BE2C (cell line): ENCODE data around the gene B4GALNT1.
"Not testable (repeated sequence)": the region's sequence is repeated elsewhere in the genome, so short reads cannot be mapped to it uniquely, and the experiment has no call there.

Experiments
- DNase-seq: peaks from one replicate; pipeline ENCODE4 v3.0.0-alpha.2; 2020
- H3K27me3 ChIP-seq: fragments of 250-450 bp; sonication (Bioruptor Pico); 2 replicates; pipeline ENCODE4 v1.5.1; 2020; ENCODE audit warnings: mild to moderate bottlenecking
- H3K36me3 ChIP-seq: fragments of 250-450 bp; sonication (Bioruptor Pico); 2 replicates; pipeline ENCODE4 v1.5.1; 2020; ENCODE audit warnings: mild to moderate bottlenecking
- H3K4me1 ChIP-seq: fragments of 250-450 bp; sonication (Bioruptor Pico); 2 replicates; pipeline ENCODE4 v1.5.1; 2020
- H3K4me3 ChIP-seq: 2 replicates; pipeline ENCODE4 v1.5.1; 2011; ENCODE audit warnings: low read depth, low read length
- H3K9me3 ChIP-seq: fragments of 250-450 bp; sonication (Bioruptor Pico); 2 replicates; pipeline ENCODE4 v1.5.1; 2020
- CTCF ChIP-seq: IDR thresholded peaks from 2 replicates; pipeline ENCODE4 v1.5.1; 2012; ENCODE audit warnings: mild to moderate bottlenecking, low read depth, low read length

Gene B4GALNT1

GRCh38 chr12:57666897-57667296 is 33.9 kb upstream of the B4GALNT1 start:
- Histone ChIP-seq H3K27me3 (no peaks in the 10 kb centered on the region; the same call in 1 of the 2 replicates), H3K4me3 (no peak overlapping the region)

GRCh38 chr12:57665066-57665820 is 32.2 kb upstream of the B4GALNT1 start:
- DNase-seq, H3K4me1 ChIP-seq, H3K36me3 ChIP-seq, H3K4me3 ChIP-seq, H3K27me3 ChIP-seq: not testable (repeated sequence)
- peaks cover 11% of the 10 kb centered on the region for H3K9me3 ChIP-seq

More at GRCh38 chr12:57666897-57667296, 33.9 kb upstream of the B4GALNT1 start:
- no peak for DNase-seq
- H3K4me1 ChIP-seq = no peaks in the 10 kb centered on the region
- no peaks in the 10 kb centered on the region for H3K36me3 ChIP-seq
- no peak for TF ChIP-seq CTCF
- H3K9me3 ChIP-seq = no peaks in the 10 kb centered on the region; the same call in 1 of the 2 replicates

- H3K27me3 ChIP-seq = no peaks in the 10 kb centered on the region; the same call in 1 of the 2 replicates
- TF ChIP-seq CTCF = no peak
- H3K4me1 ChIP-seq = no peaks in the 10 kb centered on the region
- H3K9me3 ChIP-seq = peaks cover 13% of the 10 kb centered on the region
- no peak for DNase-seq
- H3K36me3 ChIP-seq = no peaks in the 10 kb centered on the region
- H3K4me3 ChIP-seq = no peak overlapping the region
Observed at GRCh38 chr12:57661376-57661775, 28.4 kb upstream of the B4GALNT1 start.

GRCh38 chr12:57658890-57659289 is 25.9 kb upstream of the B4GALNT1 start:
- Histone ChIP-seq H3K9me3 (peaks cover 13% of the 10 kb centered on the region), H3K27me3 (no peaks in the 10 kb centered on the region; the same call in none of the 2 replicates), H3K4me1 (no peaks in the 10 kb centered on the region), H3K36me3 (no peaks in the 10 kb centered on the region), H3K4me3 (no peak overlapping the region)
- no peak for TF ChIP-seq CTCF
- no peak for DNase-seq

GRCh38 chr12:57657744-57658143 is 24.7 kb upstream of the B4GALNT1 start:
- no peak for DNase-seq
- H3K36me3 ChIP-seq = no peaks in the 10 kb centered on the region
- H3K4me1 ChIP-seq = no peaks in the 10 kb centered on the region
- H3K27me3 ChIP-seq = no peaks in the 10 kb centered on the region; the same call in none of the 2 replicates
- H3K9me3 ChIP-seq = peaks cover 13% of the 10 kb centered on the region
- no peak overlapping the region for H3K4me3 ChIP-seq
- TF ChIP-seq CTCF = no peak

- not testable (repeated sequence) for H3K27me3 ChIP-seq, H3K4me1 ChIP-seq, H3K4me3 ChIP-seq, H3K36me3 ChIP-seq, DNase-seq
- peaks cover 12% of the 10 kb centered on the region for H3K9me3 ChIP-seq
Observed at GRCh38 chr12:57656408-57656807, 23.4 kb upstream of the B4GALNT1 start.

GRCh38 chr12:57655541-57656240 is 22.7 kb upstream of the B4GALNT1 start:
- no peak for DNase-seq
- no peak overlapping the region for H3K4me3 ChIP-seq
- H3K27me3 ChIP-seq = no peaks in the 10 kb centered on the region; the same call in none of the 2 replicates
- H3K4me1 ChIP-seq = no peaks in the 10 kb centered on the region
- TF ChIP-seq CTCF = no peak
- H3K36me3 ChIP-seq = no peaks in the 10 kb centered on the region
- H3K9me3 ChIP-seq = peaks cover 7% of the 10 kb centered on the region; the same call in 1 of the 2 replicates
